IPS-15b (cell line): ENCODE results near the gene KIAA1217.
"Not testable (repeated sequence)": the region's sequence is repeated elsewhere in the genome, so short reads cannot be mapped to it uniquely, and the experiment has no call there.

Experiments
- H3K27me3 ChIP-seq: one replicate; pipeline ENCODE4 v1.6.1; 2013; ENCODE audit warnings: low read length; ENCODE audit not compliant: control insufficient read depth, insufficient read depth
- H3K36me3 ChIP-seq: one replicate; pipeline ENCODE4 v1.6.1; 2013; ENCODE audit warnings: low read length; ENCODE audit not compliant: control insufficient read depth, insufficient read depth
- H3K4me1 ChIP-seq: one replicate; pipeline ENCODE4 v1.6.1; 2013; ENCODE audit warnings: mild to moderate bottlenecking, low read length; ENCODE audit not compliant: control insufficient read depth, insufficient read depth
- H3K4me3 ChIP-seq: one replicate; pipeline ENCODE4 v1.5.1; 2013; ENCODE audit warnings: low read depth, low read length
- H3K9ac ChIP-seq: one replicate; pipeline ENCODE4 v1.6.1; 2013; ENCODE audit warnings: low read depth, mild to moderate bottlenecking, low read length
- H3K9me3 ChIP-seq: one replicate; pipeline ENCODE4 v1.6.1; 2013; ENCODE audit warnings: mild to moderate bottlenecking, low read length; ENCODE audit not compliant: control insufficient read depth, insufficient read depth

Gene KIAA1217

DNA sequence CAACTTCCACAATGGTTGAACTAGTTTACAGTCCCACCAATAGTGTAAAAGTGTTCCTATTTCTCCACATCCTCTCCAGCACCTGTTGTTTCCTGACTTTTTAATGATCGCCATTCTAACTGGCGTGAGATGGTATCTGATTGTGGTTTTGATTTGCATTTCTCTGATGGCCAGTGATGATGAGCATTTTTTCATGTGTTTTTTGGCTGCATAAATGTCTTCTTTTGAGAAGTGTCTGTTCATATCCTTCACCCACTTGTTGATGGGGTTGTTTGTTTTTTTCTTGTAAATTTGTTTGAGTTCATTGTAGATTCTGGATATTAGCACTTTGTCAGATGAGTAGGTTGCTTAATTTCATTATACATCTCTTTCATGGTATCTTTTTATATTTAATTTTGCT, 237.0 kb downstream of the KIAA1217 start:
- not testable (repeated sequence) for H3K27me3 ChIP-seq, H3K9ac ChIP-seq, H3K4me3 ChIP-seq, H3K9me3 ChIP-seq, H3K4me1 ChIP-seq, H3K36me3 ChIP-seq

DNA sequence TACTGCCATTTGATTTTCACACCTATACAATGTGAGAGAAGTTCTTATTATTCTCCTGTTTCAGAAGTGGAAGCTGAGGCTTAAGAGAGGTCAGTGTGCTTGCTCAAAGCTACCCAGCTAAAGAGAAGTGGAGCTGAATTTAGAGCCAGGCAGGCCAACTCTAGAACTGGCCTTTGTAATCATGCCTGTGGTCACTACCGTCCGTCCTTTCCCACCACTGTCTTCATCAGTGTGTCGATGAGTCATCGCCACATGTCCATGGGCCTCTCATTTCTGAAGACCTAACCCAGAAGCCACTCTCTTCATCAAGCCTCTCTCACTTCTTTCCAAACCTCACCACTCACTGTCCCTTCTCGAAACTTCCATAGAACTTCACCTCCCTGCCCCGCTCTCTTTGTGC, 237.8 kb downstream of the KIAA1217 start:
- H3K4me1 ChIP-seq: no peaks in the 10 kb centered on the region
- H3K9ac ChIP-seq: no peak overlapping the region
- H3K9me3 ChIP-seq: no peaks in the 10 kb centered on the region
- H3K4me3 ChIP-seq: no peak overlapping the region
- no peaks in the 10 kb centered on the region for H3K27me3 ChIP-seq
- no peaks in the 10 kb centered on the region for H3K36me3 ChIP-seq

DNA sequence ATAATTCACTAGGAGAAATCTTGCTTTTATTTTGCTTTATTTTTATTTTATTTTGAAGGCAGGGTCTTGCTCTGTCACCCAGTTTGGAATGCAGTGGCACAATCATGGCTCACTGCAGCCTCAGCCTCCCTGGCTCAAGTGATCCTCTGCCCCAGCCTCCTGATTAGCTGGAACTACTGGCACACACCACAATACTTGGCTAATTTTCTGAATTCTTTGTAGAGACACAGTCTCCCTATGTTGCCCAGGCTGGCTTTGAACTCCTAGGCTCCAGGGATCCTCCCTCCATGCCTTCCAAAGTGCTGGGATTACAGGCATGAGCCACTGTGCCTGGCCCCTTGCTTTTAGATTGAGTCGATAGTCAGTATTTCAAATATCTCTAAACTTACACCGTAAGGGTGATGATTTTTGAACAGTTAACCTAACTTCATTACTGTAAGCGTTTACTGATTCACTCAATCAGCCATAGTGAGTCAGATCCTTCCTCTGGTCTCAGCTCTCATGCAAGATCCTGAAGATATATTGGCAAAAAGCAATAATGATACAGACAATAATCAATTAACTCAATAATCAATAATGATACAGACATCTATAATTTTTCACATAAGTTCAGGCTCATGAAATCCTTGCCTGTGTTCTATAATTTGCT, 239.5 kb downstream of the KIAA1217 start:
- no peak overlapping the region for H3K9ac ChIP-seq
- no peaks in the 10 kb centered on the region for H3K9me3 ChIP-seq
- no peaks in the 10 kb centered on the region for H3K36me3 ChIP-seq
- no peaks in the 10 kb centered on the region for H3K27me3 ChIP-seq
- no peak overlapping the region for H3K4me3 ChIP-seq
- no peaks in the 10 kb centered on the region for H3K4me1 ChIP-seq

DNA sequence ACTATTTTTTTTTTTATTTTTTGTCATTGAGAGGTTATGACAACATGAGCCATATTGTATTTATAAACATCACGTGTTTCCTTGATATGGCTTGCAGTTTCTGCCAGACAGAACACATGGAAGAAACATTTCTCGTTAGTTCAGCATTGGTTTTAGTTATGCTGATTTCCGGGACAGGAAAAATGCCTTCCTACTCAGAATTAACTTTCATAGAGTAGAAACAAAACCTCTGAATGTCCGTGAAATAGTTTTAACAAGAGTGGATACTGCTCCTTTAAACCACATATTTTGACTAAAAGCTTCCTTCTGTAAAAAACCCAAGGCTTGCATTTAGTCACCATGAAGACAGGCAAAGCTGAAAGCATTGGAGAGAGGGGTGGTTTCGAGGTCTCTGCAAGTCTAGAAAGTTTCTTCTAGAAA, 240.4 kb downstream of the KIAA1217 start:
- Histone ChIP-seq H3K9ac (no peak overlapping the region), H3K4me1 (no peaks in the 10 kb centered on the region), H3K4me3 (no peak overlapping the region), H3K9me3 (no peaks in the 10 kb centered on the region), H3K27me3 (no peaks in the 10 kb centered on the region), H3K36me3 (no peaks in the 10 kb centered on the region)

DNA sequence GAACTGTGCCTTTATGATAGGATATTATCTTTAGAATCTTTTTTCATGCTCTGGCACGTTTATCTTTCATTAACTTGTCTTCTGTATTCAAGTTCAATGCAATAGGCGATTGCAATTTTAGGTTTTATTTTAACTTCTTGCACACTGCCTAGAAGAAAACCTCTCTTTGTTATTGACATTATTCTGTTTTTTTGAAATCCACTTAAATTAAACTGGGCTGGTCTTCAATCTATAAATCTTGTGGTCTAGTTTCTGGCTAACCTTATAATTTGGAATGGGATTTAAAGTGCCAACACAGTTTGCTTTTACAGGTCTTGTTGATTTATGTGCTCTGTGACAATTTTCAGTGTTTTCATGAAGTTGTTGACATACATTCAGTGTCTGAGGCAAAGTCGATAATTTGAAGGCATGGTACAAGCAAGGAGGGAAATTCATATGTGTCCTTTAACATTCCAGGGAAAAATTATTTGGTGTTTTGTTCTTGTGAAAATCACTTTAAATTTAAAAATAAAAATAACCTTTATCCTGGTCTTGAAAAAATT, 240.9 kb downstream of the KIAA1217 start:
- H3K9me3 ChIP-seq: no peaks in the 10 kb centered on the region
- H3K27me3 ChIP-seq: no peaks in the 10 kb centered on the region
- H3K4me1 ChIP-seq: no peaks in the 10 kb centered on the region
- no peak overlapping the region for H3K4me3 ChIP-seq
- no peaks in the 10 kb centered on the region for H3K36me3 ChIP-seq
- no peak overlapping the region for H3K9ac ChIP-seq

DNA sequence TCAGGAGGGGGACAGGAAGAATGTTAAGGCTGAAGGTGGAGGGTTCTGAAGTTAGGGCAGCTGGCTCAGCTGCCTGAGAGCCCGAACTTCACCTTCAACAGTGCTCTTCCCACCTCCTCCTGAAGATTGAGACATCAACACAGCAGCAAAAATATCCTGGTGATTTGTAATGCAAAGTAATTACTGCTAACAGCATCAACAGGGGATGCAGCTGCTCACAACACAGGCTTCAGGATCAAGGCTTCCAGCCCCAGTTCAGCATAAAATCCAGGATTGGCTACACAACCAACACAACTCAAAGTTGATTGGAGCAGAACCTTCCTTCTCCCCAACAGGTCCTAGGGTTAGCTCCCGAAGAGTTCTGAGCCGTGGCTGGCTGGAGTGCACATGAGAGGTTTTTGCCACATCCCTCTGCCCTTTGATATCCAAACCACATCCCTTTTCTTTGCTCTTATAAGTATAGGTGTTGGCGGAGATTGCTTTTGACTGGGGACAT, 242.4 kb downstream of the KIAA1217 start:
- Histone ChIP-seq H3K9ac (no peak overlapping the region), H3K36me3 (no peaks in the 10 kb centered on the region), H3K9me3 (no peaks in the 10 kb centered on the region), H3K4me1 (no peaks in the 10 kb centered on the region), H3K27me3 (no peaks in the 10 kb centered on the region), H3K4me3 (no peak overlapping the region)

DNA sequence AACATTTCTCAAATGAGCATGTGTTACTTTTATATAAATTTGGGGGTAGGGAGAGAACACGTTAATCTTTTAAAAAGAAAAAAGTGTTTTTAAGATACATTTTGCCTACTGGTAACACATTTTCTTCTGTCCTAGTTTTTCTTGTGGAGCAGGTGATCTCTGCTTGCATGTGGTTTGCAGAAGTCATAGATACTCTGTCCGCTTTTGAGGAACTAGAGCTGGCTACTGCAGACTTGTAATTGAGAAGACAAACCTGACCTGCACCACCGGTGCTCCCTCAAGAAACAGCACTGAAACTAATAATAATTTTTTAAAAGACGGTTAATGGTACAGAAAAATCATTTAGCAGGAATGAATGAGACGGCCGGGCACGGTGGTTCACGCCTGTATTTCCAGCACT, 243.1 kb downstream of the KIAA1217 start:
- Histone ChIP-seq H3K9me3 (no peaks in the 10 kb centered on the region), H3K4me3 (no peak overlapping the region), H3K36me3 (no peaks in the 10 kb centered on the region), H3K9ac (no peak overlapping the region), H3K4me1 (no peaks in the 10 kb centered on the region), H3K27me3 (no peaks in the 10 kb centered on the region)

DNA sequence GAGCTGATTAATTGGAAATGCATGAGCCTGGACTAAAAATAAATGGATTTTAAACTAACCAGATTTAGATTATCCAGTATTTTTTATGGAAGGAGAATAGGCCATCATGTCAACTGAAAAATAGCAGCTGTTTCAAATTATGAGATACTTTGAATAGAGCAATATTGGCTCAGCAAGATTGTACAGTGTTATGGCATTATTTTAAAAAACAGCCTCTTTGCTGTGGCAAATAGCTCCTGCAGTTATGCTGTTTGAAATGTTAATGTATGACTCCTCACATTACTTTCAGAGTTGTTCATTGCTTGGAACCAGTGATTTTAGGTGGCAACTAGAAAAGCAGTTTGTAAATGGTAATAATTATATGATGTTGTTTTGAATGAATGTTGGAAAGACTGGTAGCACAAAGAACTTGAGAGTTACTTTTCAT, 244.5 kb downstream of the KIAA1217 start:
- no peaks in the 10 kb centered on the region for H3K36me3 ChIP-seq
- H3K9ac ChIP-seq: no peak overlapping the region
- H3K4me3 ChIP-seq: no peak overlapping the region
- H3K9me3 ChIP-seq: no peaks in the 10 kb centered on the region
- H3K27me3 ChIP-seq: no peaks in the 10 kb centered on the region
- H3K4me1 ChIP-seq: no peaks in the 10 kb centered on the region

DNA sequence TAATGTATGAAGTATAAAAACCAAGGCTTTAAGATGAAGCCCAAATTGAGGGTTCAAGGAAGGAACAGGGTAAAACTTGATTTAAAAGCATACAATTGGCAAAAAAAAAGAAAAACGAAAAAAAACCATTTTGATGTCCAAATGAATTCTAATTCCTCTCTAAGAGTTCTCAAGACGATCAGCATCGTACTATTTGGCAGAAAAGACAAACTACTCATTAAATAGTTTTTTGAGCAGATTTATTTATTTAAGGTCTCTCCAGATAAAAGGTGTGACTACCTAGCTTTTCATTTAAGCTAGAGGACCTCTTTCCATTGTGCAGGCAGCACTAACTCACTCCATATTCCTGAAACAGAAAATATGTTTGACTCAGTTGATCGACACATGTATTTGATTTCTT, 245.0 kb downstream of the KIAA1217 start:
- Histone ChIP-seq H3K9me3 (no peaks in the 10 kb centered on the region), H3K27me3 (no peaks in the 10 kb centered on the region), H3K36me3 (no peaks in the 10 kb centered on the region), H3K4me3 (no peak overlapping the region), H3K4me1 (no peaks in the 10 kb centered on the region), H3K9ac (no peak overlapping the region)

DNA sequence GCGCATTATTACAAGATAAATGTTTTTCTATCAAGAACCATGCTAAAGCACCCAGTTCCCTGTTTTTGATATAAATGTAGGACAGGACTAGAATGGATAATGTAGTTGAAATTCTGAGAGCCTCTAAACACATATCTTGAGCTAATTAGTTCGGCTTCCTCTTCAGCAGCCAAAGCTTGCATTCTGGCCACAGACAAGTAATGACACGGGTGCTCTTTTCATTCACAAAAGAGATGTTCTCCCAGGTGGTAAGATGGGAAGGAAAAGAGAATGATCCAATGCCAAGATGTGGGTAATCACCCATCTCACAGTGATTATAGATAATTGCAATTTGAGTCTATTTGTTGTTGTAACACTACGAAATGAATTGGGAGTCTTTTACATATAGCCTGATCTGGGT, 246.5 kb downstream of the KIAA1217 start:
- Histone ChIP-seq H3K9me3 (no peaks in the 10 kb centered on the region), H3K36me3 (no peaks in the 10 kb centered on the region), H3K4me1 (no peaks in the 10 kb centered on the region), H3K27me3 (no peaks in the 10 kb centered on the region), H3K9ac (no peak overlapping the region), H3K4me3 (no peak overlapping the region)

DNA sequence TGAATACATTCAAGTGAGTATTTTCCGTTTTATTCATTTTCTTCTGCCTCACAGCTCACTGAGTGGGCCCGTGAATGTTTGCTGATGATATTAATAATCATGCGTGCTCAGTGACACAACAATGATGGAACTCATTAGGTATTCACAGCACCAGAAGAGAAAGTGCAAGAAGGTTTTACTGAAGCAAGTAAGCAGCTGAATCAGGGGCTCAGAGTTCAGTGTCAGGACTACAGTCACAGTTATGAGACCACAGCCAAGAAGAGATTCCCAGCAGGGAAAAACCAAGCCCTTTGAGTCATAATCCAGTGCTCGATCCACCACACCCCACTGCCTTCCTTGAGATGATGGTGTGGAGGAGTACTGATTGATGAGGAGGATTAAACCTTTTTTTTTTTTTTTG, 247.4 kb downstream of the KIAA1217 start:
- H3K9ac ChIP-seq: no peak overlapping the region

DNA sequence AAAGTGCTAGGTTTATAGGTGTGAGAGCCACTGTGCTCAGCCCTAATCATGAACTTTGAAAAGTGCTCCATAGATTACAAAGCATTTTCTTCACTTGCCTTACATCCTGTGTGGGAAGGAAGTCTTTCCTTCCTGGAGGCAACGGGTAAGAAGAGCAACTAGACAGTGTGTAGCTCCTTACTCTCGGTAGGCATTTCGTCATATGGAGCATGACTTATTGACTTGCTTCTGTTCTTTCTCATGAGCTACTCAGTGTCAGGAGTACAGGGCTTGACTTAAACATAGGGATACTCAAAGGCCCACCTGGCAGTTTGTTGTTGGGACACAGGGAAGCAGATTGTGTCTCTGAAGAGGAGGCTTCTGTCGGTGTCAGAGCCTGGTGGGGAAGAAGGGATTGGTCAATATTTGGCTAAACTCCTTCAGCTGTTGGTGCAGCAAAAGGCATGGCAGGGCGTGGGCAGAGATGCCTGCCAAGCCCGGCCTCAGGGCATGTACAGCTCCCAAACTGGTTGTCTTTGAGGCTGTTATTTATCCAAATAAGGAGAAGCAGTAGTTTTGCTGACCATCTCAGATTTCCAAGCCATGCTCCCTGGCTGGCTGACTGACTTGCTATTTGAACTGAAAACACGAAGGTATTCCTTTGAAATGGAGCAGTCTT, 248.9 kb downstream of the KIAA1217 start:
- no peaks in the 10 kb centered on the region for H3K27me3 ChIP-seq
- no peak overlapping the region for H3K9ac ChIP-seq
- no peaks in the 10 kb centered on the region for H3K36me3 ChIP-seq
- no peaks in the 10 kb centered on the region for H3K9me3 ChIP-seq
- no peak overlapping the region for H3K4me3 ChIP-seq
- no peaks in the 10 kb centered on the region for H3K4me1 ChIP-seq

More for the DNA sequence above, 247.4 kb downstream of the KIAA1217 start:
- H3K4me3 ChIP-seq: no peak overlapping the region
- no peaks in the 10 kb centered on the region for H3K9me3 ChIP-seq
- no peaks in the 10 kb centered on the region for H3K27me3 ChIP-seq
- no peaks in the 10 kb centered on the region for H3K36me3 ChIP-seq
- H3K4me1 ChIP-seq: no peaks in the 10 kb centered on the region
